Activated B cell treated with CpG ODN at 0.5 μM for 24 hours (primary cell): ENCODE measurements around the gene ZNF334. TPM values are rescaled to one million over a fixed set of nuclear protein-coding genes. Genes with fewer than 3 reads are reported as not detected.

ENCODE experiments used
- ATAC-seq: fragments of 200-7000 bp; cut with Tn5 transposase; one replicate; pipeline ENCODE4 v1.10.0; 2021; ENCODE audit warnings: low read depth, mild to moderate bottlenecking, moderate library complexity
- CTCF ChIA-PET: fragments of 350-600 bp; sonication (Branson Sonifier 250); formaldehyde crosslinking; loops from one replicate; lab custom pipeline; 2021; ENCODE audit warnings: antibody characterized with exemption; lab: Charles Lee
- POLR2A ChIA-PET: fragments of 350-600 bp; sonication (Branson Sonifier 250); formaldehyde crosslinking; loops from one replicate; lab custom pipeline; 2021; ENCODE audit warnings: antibody characterized with exemption; lab: Charles Lee
- DNase-seq: peaks from one replicate; pipeline ENCODE4 v3.0.0; 2022
- H3K27ac Mint-ChIP-seq: one replicate; pipeline ENCODE4 v1.8.0; 2020; ENCODE audit warnings: mixed read lengths
- H3K27me3 Mint-ChIP-seq: one replicate; pipeline ENCODE4 v1.8.0; 2021; ENCODE audit warnings: mixed read lengths
- H3K36me3 Mint-ChIP-seq: one replicate; pipeline ENCODE4 v1.8.0; 2021; ENCODE audit warnings: low read depth, mixed read lengths
- H3K4me1 Mint-ChIP-seq: one replicate; pipeline ENCODE4 v1.8.0; 2021; ENCODE audit warnings: mixed read lengths
- H3K4me3 Mint-ChIP-seq: one replicate; pipeline ENCODE4 v1.8.0; 2020; ENCODE audit warnings: mild to moderate bottlenecking, mixed read lengths
- H3K9me3 Mint-ChIP-seq: one replicate; pipeline ENCODE4 v1.8.0; 2020; ENCODE audit warnings: mixed read lengths
- CTCF ChIP-seq: fragments of 200-600 bp; IDR thresholded peaks from one replicate; pipeline ENCODE4 v1.8.0; 2022; ENCODE audit warnings: antibody characterized with exemption, mild to moderate bottlenecking
- intact Hi-C: fragments of 100-400 bp; cut with micrococcal nuclease; formaldehyde crosslinking; loops from one replicate; pipeline ENCODE4 v1.15.1; 2024
- total RNA-seq: library from RNA; stranded (reverse); gene quantifications from 2 replicates; pipeline ENCODE4 v1.2.3, GENCODE V29; 2022

ZNF334 gene
- total RNA-seq, 1 donor from 2014 or later = 0.27 TPM

GRCh38 chr20:46505506-46505905, 7.9 kb downstream of the ZNF334 start:
- peaks cover 32% of the 10 kb centered on the region for H3K9me3 Mint-ChIP-seq
- no peak for TF ChIP-seq CTCF
- no peak overlapping the region for H3K4me3 Mint-ChIP-seq
- ATAC-seq (no peak), DNase-seq (no peak)
- H3K36me3 Mint-ChIP-seq = no peaks in the 10 kb centered on the region
- intact Hi-C loops = no loop called here
- H3K27me3 Mint-ChIP-seq = peaks cover 25% of the 10 kb centered on the region
- no peak overlapping the region for H3K27ac Mint-ChIP-seq
- CTCF ChIA-PET = no interaction called here
- POLR2A ChIA-PET = no interaction called here
- H3K4me1 Mint-ChIP-seq = no peaks in the 10 kb centered on the region

- Mint-ChIP-seq H3K9me3 (peaks cover 32% of the 10 kb centered on the region), H3K4me1 (no peaks in the 10 kb centered on the region), H3K36me3 (no peaks in the 10 kb centered on the region), H3K4me3 (no peak overlapping the region), H3K27me3 (peaks cover 27% of the 10 kb centered on the region), H3K27ac (no peak overlapping the region)
- intact Hi-C loops = no loop called here
- CTCF ChIA-PET = no interaction called here
- TF ChIP-seq CTCF = no peak
- DNase-seq = no peak
- no peak for ATAC-seq
- POLR2A ChIA-PET = no interaction called here
Measured at GRCh38 chr20:46501961-46502360, 11.4 kb downstream of the ZNF334 start.

- Mint-ChIP-seq H3K9me3 (peaks cover 32% of the 10 kb centered on the region), H3K4me3 (no peak overlapping the region), H3K27me3 (peaks cover 31% of the 10 kb centered on the region), H3K36me3 (no peaks in the 10 kb centered on the region), H3K27ac (no peak overlapping the region), H3K4me1 (no peaks in the 10 kb centered on the region)
- intact Hi-C loops = no loop called here
- POLR2A ChIA-PET = no interaction called here
- CTCF ChIA-PET = no interaction called here
- DNase-seq (no peak), ATAC-seq (no peak)
- no peak for TF ChIP-seq CTCF
Measured at GRCh38 chr20:46501337-46501942, 11.9 kb downstream of the ZNF334 start.

- intact Hi-C loops = no loop called here
- Mint-ChIP-seq H3K36me3 (no peaks in the 10 kb centered on the region), H3K9me3 (no peaks in the 10 kb centered on the region), H3K4me1 (no peaks in the 10 kb centered on the region), H3K27me3 (peaks cover 40% of the 10 kb centered on the region), H3K4me3 (no peak overlapping the region), H3K27ac (no peak overlapping the region)
- ChIA-PET CTCF (no interaction called here), POLR2A (no interaction called here)
- no peak for TF ChIP-seq CTCF
- DNase-seq = no peak
- no peak for ATAC-seq
Measured at GRCh38 chr20:46494077-46494476, 19.3 kb downstream of the ZNF334 start.

GRCh38 chr20:46491354-46491753, 22.0 kb downstream of the ZNF334 start:
- ATAC-seq = no peak
- Mint-ChIP-seq H3K27ac (no peak overlapping the region), H3K36me3 (no peaks in the 10 kb centered on the region), H3K27me3 (peaks cover 36% of the 10 kb centered on the region), H3K4me3 (no peak overlapping the region), H3K4me1 (no peaks in the 10 kb centered on the region), H3K9me3 (no peaks in the 10 kb centered on the region)
- TF ChIP-seq CTCF = no peak
- POLR2A ChIA-PET = no interaction called here
- intact Hi-C loops = no loop called here
- DNase-seq = no peak
- CTCF ChIA-PET = no interaction called here
